Left colon (tissue), 2 donors: Measurements from ENCODE around the gene DTHD1. TPM values are rescaled to one million over a fixed set of nuclear protein-coding genes. Genes with fewer than 3 reads are reported as not detected.

ENCODE experiments used
- ATAC-seq: fragments of 200-7000 bp; cut with Tn5 transposase; one replicate; pipeline ENCODE4 v1.9.1; 2020; ENCODE audit warnings: mild to moderate bottlenecking, moderate library complexity
- DNase-seq, 2 donors: peaks; one replicate each; pipeline ENCODE4 v3.0.0-alpha.2; 2020
- intact Hi-C, 2 donors: fragments of 100-400 bp; cut with DNase I in 1 of 2; cut with micrococcal nuclease in 1 of 2; formaldehyde crosslinking; loops; one replicate each; pipeline versions ENCODE4 v1.11.2 to v1.14.0; 2022; cut with DNase I, micrococcal nuclease
- total RNA-seq, 2 donors: library from RNA; stranded (reverse); fragmentation: NEBNext Ultra II Directional; extraction: Animal tissue kit (Norgen Biotek cat#: 25700); gene quantifications; one replicate each; pipeline ENCODE4 v1.2.1, GENCODE V29; 2021
- donor health status: DM: no; HTN: no; CAD: no.
- donor health status: DM: yes; HTN: yes; CAD: no.

The DTHD1 gene
- total RNA-seq, 2 donors from 2014 or later, result 0.11 to 0.18 TPM

DNA sequence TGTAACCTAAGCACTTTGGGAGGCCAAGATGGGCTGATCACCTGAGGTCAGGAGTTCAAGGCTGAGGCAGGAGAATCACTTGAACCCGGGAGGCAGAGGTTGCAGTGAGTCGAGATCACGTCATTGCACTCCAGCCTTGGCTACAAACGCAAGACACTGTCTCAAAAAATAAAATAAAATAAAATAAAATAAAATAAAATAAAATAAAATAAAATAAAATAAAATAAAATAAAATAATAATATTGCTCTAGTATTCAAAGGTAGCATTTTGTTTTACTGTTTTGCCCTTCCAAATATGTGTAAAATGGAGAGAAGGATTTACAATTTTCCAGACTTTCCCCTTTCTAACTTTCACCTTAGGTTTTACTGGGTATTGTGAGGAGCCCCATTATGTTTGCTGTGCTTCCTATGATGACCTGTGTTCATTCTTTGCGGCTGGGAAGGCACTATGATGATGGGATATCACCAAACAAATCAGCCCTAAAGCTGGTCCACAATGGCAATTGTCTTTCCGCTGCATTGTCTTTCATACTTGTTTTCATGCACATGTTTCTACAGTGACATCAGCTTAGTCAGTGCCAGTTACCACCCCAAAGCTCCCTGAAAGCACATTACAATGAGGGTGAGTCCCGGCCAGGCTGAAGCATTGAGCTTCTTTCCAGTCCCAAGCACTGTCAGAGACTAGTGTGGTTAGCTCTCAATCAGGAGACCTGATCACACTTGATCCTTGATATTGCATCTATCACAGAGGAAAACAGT is 50.8 kb downstream of the DTHD1 start:
- no peak for DNase-seq
- intact Hi-C loops, result no loop called here
- ATAC-seq, result no peak

DNA sequence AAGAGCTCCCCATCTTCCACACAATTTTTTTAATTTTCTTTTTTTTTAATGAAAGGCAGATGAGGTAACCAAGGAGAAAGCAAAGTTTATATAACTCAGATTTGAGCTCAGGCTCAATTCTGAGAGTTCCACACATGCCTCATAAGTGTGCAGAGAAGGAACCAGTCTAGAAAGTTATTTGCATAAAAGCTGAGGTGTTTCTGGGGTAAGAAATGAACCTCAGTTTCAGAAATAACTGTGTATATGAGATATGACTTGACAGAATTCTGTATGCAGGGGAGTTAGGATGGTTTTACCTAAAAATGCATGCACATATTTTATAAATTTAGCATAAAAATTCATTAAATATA is 51.3 kb downstream of the DTHD1 start:
- DNase-seq (no peak), ATAC-seq (no peak)
- intact Hi-C loops, result no loop called here

DNA sequence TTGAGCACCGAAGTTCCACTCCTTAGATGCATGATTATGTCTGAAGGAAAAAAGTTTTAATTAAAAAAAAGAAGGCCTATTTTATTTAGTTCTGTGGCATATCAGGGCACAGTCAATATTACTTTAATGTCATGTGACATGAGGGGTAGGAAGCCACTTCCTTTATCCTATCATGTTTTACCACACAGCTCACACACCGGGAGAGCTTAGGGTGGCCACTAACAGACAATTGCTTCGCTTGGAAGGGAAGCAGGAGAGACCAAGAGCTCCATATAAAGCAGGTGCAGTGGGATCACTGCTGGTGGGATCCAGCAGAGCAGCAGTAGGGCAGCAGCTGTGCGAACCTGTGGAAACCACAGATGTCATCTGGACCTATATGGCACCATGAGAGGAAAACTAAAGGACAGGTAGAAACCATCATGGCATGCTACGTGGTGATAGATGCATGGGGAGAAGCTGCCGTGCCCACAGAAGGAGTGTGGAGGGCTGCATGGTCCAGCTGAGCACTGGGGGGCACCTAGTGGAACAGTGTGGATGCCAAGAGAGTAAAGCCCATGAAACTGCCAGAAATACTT is 52.0 kb downstream of the DTHD1 start:
- intact Hi-C loops, result no loop called here
- ATAC-seq (no peak), DNase-seq (no peak)

DNA sequence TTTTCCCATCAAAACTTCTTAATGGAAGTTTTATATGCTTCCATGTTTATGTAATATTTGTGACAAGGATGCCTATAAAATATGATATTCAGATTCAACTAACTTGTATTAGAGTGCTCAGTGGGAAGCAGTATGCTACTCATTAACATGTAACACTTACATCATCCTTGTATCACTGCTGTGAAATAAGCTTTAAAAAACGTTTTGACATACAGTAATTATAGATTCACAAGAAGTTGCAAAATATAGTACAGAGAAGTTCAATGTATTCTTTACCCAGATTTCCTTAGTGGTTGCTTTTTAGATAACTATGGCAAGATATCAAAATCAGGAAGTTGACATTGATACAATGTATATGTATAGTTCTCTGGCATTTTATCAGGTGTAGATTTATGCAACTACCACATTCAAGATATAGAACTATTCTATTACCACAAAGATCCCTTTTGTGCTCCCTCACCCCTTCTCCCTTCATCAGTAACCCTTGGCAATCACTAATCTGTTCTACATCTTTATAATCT is 56.3 kb downstream of the DTHD1 start:
- ATAC-seq, result no peak
- intact Hi-C loops, result no loop called here
- no peak for DNase-seq

DNA sequence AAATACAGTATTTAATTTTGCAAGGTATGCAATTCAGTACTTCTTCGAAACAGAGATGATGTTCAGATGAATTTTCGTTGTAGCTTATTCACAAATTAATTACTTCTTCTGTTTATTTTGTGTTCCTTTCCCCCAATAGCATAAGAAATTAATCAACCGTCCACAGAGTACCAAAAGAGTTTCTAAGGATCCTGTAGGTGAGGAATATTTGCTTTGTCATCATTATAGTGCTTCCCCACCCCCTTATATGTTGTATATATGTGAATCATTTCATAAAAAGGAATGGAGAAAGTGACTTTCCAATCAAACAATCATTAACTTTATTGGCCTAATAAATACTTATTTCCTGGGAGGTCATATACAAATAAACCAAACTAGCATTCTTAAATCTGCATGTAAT is 57.6 kb downstream of the DTHD1 start:
- DNase-seq (no peak), ATAC-seq (no peak)
- intact Hi-C loops, result no loop called here

DNA sequence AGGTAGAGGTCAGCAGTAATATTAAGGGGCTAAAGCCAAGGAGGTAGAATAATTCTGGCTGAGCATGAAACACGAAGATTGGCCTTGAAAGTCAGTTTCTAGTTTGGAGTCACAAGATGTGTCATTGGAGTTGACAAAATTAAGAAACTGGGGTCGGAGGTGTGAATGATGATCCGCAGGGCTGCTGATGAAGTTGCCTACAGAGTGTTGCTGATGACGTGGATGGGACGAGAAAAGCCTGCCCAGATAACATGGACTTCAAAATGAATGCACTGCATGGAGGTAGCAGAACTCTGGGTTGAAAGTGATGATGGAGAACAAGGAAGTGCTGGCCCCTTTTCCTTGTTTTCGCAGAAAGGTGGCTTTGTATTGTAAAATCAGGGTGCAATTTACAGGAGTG is 60.5 kb downstream of the DTHD1 start:
- no peak for ATAC-seq

DNA sequence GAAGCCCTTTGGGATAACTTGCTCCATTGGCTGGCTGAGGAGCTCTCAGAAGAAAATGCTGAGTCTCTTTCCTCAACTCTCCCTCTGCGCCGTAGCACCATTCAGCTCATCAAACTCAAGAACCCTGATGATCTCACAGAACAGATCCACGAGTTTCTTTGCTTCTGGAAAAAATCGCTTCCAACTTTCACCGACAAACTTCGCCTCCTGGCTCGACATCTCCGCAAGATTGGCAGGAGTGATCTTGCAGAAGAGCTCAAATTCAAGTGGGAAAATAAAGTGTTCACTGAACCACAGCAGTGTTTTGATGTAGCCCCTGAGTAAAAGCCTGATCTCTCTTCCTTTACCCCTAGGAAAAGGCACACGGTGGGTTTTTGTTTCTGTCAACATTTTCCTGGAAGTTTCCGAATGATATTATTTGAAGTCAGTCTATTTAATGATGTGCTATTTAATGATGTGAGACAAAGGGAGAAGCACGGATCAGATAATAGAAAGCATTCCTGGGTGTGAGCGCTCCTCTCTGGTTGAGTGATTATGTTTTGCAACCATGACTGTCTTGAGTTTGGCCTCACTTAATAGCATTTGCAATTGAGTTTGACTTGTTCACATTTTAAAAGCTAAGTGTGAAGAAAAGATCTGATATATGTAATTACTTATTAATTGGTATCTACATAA is 62.2 kb downstream of the DTHD1 start:
- DNase-seq, result no peak
- ATAC-seq, result no peak
- intact Hi-C loops, result no loop called here

More for the DNA sequence above, 60.5 kb downstream of the DTHD1 start:
- intact Hi-C loops, result no loop called here
- DNase-seq, result no peak

DNA sequence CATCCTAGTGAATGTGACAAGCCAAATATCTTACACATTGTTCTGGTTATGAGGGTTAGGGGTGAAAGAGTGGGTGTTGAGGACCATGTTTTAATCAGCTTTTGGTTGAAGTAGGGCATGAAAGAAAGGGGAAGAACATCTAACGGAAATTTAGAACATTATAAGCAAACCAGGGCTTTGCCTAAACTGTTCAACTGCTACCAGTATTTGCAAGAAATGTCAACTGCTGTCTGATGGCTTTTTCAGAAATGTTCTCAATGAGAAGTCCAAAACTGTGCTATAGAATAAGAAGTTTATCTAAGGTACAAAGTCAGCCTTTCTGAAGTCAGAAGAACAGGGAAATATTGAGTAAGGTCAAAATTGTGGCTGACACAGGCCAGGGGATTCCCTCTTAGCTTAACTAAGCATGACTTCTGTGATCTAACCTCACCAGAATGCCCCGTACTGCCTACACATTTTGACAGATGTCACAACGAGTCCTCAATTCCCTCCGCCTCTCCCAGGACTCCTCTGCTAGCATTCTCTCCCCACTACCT is 67.1 kb downstream of the DTHD1 start:
- ATAC-seq (no peak), DNase-seq (no peak)
- intact Hi-C loops, result no loop called here

DNA sequence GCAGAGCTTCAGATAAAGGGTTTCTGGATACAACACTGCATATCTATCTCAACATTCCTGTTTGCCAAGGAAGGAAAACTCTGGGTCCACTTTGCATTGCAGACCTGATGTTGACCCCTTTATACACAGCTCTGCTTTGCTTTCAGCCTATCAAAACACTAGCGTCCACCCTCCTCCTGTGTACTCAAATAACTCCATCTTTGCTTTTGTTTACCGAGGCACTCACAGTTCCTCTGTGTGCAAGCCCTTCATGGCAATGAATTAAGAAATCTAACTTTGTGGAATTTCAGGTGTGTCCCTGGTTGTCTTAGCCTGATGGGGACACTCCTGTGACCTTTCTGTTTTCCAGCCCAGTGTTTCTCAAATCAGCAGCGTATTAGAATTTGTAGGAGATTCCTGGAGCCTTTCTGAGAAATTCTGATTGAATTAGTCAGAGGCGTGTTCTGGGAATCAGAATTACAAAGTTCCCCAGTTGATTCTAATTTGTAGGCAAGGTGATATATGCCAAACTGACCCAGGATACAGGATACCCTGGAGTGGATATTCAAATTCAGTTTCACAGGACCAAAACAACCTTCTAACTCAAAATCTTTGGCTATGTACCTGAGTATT is 68.6 kb downstream of the DTHD1 start:
- intact Hi-C loops, result loop anchor here in 1 of 2 donors (10.0 kb wide), 1 partner anchor 1035 kb away; no protein-coding TSS in a partner anchor
- no peak for DNase-seq
- no peak for ATAC-seq

DNA sequence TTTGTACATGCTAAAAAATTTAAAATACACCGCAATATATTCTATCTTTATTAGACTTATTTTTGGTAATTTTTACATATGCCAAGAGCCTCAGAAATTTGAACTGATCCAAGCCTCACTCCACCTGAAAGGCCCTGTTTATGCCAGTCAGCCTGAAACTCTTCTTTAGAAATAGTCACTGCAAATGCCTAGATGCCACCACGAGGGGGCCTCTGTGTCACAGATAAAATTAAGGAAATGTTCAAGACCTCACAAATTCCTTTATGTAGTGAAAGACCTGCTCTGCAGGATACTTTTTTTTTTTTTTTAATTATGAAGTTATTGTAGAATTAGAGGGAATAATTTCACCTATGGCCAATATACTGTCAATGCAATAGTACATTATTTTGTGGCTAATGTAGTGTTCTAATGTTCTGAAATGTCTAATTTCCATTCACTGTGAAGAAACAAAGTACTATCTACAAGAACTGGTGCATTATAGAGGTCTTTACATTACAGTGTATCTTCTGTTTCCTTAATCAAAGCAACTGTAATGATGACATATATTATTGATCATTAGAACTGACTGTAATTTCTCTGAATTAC is 69.8 kb downstream of the DTHD1 start:
- DNase-seq (peak; percentile 30 to 78), ATAC-seq (peak; percentile 69)
- intact Hi-C loops, result loop anchor here in 1 of 2 donors (10.0 kb wide), 1 partner anchor 1034 kb away; no protein-coding TSS in a partner anchor

DNA sequence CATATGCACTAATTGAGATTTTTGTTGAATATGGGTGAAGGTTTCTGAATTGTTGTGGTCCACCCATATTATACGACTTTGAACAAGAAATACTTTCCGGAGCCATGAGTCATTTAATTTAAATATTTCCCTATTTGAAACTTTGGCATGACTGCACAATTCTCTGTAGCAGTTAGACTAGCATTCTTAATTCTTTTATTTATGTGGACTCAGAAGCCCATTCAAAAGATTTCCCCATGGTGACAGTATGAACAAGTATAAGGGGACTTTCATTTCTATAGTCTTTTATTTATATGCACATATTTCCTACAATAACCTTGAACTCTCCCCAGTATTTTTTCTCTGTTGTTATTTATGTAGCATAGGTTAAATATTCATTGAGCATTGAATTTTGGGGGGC is 72.6 kb downstream of the DTHD1 start:
- ATAC-seq (no peak), DNase-seq (no peak)
- intact Hi-C loops, result loop anchor here in 1 of 2 donors (10.0 kb wide), 1 partner anchor 1031 kb away; no protein-coding TSS in a partner anchor

DNA sequence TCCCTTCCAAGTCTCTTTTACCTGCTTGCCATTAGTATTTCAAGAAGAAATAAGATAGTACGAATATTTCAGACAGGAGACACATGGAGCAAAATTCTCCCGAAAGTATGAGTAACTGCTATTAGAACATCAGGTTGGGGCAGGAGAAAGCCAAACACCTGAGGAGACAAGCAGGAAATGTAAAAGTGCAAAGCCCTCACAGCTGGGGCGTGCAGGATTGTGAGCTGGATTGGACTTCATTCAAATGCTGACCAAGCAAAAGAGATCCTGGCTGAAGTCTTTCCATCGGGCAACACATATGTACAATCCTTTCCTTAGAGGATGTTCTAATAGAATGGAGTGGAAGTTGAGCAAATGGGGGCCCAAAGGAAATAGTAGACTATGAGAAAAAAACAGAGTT is 76.8 kb downstream of the DTHD1 start:
- no peak for DNase-seq
- intact Hi-C loops, result loop anchor here in 1 of 2 donors (10.0 kb wide), 1 partner anchor 1027 kb away; no protein-coding TSS in a partner anchor
- ATAC-seq, result no peak

DNA sequence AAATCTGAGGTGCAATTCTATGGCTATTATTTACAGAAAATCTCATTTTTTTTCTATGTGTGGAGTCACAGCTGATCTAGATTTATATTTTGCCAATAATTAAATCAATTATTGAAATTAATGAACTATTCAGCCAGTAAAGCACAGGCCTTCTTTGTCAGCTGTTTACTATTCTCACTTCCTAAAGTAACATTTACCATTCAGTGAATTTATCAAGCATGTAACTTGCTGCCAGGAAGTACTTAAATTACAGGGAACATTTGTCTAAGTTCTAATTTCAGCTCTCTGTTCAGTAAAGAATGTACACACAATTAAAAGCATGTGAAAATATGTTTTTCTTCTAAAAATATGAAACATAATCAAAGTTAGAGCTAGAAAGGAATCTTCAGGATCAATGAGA is 79.3 kb downstream of the DTHD1 start:
- intact Hi-C loops, result no loop called here
- DNase-seq (no peak), ATAC-seq (no peak)

DNA sequence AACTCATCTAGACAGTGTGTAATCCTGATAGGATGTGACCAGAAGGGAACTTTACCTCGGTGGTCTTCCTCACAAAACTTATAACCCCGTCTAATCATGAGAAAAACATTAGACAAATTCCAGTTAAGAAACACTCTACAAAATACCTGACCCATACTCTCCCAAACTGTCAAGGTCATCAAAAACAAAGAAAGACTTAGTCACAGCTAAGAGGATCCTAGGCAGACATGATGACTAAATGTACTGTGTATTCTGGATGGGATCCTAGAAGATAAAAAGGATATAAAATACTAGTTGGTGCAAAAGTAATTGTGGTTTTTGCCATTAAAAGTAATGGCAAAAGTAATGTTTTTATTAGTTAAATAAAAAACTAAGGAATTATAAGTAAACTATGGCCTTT is 81.6 kb downstream of the DTHD1 start:
- DNase-seq, result no peak
- intact Hi-C loops, result no loop called here
- ATAC-seq, result no peak

DNA sequence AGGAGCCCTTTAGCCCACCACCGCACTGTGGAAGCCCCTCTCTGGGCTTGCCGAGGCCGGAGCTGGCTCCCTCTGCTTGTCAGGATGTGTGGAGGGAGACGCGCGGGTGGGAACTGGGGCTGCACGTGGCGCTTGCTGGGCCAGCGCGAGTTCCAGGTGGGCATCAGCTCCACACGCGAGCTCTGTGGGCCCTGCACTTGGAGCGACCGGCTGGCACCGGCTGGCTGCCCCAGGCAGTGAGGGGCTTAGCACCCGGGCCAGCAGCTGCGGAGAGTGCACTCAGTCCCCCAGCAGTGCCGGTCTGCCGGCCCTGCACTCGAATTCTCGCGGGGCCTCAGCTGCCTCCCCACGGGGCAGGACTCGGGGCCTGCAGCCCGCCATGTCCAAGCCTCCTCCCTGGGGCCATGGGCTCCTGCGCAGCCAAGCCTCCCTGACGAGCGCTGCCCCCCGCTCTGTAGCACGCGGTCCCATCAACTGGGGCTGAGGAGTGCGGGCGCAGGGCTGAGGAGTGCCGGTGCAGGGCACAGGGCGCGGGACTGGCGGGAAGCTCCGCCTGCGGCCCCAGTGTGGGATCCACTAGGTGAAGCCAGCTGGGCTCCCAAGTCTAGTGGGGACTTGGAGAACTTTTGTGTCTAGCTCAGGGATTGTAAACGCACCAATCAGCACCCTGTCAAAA is 93.6 kb downstream of the DTHD1 start:
- intact Hi-C loops, result no loop called here
- ATAC-seq, result no peak
- no peak for DNase-seq

DNA sequence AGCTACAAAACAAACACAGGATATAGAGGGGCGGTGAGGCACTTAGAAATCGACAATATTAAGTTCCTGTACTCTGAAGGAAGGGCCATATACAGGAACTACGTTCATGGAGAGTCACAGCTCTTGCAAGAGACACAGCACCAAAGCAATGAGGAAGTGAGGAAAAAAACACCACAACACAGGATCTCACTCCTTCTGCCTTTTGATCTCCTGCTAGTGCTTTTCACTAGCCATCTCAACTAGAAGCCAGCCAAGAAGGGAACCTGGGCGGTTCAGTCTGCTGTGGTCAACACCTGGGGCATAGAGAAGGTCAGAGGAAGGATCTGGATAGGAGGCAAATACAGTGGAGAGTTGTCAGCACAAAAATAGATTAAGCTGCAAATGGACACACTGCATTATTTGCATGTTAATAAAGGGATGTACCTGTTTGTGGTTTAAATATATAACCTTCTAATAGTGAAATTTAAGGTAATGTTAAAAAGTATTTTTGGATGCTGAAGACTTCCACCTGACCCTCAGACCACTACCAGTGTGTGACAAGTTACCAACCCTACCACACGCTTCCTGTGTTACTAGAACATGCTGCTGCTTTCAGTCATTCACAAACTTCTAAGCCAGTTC is 104.6 kb downstream of the DTHD1 start:
- intact Hi-C loops, result no loop called here
- peak in 1 of 2 donors; percentile 19 for DNase-seq
- peak; percentile 99 for ATAC-seq

DNA sequence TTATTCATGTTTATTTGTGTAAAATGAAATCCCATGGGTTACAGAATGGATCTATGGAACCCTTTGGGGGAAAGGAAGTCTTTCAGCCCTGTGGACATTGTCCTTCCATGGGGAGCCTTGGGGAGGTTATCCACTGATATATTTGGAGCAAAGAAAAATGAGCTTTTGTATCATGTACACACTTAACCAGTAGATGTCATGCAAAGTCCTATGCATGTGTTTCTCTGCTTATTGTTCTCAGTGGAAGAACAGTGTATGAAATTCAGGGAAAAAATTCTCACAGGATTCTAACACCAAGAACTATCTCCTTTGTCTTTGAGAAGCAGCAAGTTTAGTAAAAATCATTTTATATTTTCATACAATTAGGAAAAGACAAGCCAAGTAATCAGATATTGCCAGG is 105.3 kb downstream of the DTHD1 start:
- ATAC-seq, result peak; percentile 44
- DNase-seq, result no peak
- intact Hi-C loops, result no loop called here

DNA sequence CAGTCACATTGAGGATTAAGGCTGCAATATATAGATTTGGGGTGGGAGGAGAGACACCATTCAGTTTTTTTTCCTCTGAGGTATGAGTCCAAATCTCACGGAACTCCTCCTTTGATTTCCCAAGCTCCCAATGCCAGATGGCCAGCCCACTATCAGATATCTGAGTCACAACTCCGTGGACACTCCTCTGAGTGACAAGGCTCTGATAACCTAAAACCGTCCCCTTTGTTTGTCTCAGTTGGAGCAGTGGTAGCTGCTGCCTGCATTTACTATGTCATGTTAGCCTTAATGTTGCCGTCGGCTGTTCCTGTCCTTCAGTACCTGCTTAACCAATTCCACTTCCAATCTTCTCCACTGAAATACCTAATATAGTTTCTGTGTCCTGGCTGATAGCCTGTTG is 107.3 kb downstream of the DTHD1 start:
- DNase-seq (no peak), ATAC-seq (no peak)
- intact Hi-C loops, result no loop called here
